NCI-H226 (cell line): ENCODE measurements around the gene LMAN2.
"Not testable (repeated sequence)": the region's sequence is repeated elsewhere in the genome, so short reads cannot be mapped to it uniquely, and the experiment has no call there.

Source experiments
- DNase-seq: peaks from one replicate; pipeline ENCODE4 v3.0.0-alpha.2; 2015

Gene LMAN2

DNA sequence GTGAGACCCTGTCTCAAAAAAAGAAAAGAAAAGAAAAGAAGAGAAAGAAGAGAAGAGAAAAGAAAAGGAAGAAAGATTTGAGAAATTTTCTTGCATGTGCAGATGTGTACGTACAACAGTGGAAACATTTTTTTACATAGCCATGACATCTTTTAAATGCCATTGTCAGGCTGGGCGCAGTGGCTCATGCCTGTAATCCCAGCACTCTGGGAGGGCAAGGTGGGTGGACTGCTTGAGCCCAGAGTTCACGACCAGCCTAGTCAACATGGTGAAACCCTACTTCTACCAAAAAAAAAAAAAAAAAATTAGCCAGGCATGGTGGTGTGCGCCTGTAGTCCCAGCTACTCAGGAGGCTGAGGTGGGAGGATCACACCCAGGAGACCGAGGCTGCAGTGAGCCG, 6.6 kb downstream of the LMAN2 start:
- no peak for DNase-seq

GRCh38 chr5:177343777-177344176, 7.7 kb downstream of the LMAN2 start:
- DNase-seq = no peak

DNA sequence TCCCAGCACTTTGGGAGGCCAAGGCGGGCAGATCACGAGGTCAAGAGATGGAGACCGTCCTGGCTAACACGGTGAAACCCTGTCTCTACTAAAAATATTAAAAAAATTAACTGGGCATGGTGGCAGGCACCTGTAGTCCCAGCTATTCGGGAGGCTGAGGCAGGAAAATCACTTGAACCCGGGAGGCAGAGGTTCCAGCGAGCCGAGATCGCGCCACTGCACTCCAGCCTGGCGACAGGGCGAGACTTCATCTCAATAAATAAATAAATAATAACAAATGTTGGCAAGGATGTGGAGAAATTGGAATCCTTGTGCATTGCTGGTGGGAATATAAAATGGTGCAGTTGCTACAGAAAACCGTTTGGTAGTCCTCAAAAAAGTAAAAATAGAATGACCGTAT, 8.5 kb downstream of the LMAN2 start:
- DNase-seq = not testable (repeated sequence)

GRCh38 chr5:177339107-177339638, 12.3 kb downstream of the LMAN2 start:
- no peak for DNase-seq

DNA sequence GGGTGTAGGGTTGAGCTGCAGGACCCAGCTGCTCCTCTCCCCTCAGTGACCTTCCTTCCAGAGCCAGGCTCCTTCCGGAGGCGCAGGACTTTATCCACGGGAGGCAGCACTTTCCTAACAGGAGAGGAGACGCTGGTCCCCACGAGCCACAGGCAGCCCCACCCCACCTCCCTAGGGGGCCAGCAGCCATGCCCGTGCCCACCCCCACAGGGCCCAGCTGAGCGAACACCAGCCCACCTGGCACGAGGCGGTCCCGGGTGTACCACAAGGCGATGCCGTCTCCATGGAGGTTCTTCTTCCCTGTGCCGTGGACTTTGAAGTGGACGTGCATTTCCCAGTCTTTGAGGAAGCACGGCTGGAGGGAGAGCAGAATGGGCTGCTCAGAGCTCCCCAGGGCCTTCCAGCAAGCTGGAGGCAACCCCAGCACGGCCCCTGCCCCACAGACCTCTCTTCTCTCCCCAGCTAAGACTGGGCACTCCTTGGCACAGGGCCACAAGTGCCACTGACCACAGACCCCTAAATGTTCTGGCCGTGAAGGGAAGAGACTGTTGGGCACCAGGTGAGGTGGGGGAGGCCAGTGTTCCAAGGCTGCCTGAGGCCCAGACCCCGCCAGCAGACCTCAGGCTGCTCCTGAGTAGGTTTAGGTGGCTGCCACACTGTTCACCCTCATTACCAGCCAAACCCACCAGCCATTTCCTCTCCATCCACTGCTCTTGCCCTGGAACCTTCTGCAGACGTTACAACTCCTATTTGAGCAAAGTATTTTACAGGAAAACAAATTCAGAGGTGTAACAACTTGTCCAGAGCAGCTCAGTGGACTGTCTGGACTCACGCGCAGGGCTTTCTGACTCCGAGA, 13.0 kb downstream of the LMAN2 start:
- no peak for DNase-seq

- no peak for DNase-seq
Measured at GRCh38 chr5:177336603-177337494, 14.6 kb downstream of the LMAN2 start.

GRCh38 chr5:177336112-177336511, 15.4 kb downstream of the LMAN2 start:
- no peak for DNase-seq

- no peak for DNase-seq
Measured at GRCh38 chr5:177335701-177336065, 15.8 kb downstream of the LMAN2 start.

GRCh38 chr5:177334781-177335700, 16.4 kb downstream of the LMAN2 start:
- no peak for DNase-seq

DNA sequence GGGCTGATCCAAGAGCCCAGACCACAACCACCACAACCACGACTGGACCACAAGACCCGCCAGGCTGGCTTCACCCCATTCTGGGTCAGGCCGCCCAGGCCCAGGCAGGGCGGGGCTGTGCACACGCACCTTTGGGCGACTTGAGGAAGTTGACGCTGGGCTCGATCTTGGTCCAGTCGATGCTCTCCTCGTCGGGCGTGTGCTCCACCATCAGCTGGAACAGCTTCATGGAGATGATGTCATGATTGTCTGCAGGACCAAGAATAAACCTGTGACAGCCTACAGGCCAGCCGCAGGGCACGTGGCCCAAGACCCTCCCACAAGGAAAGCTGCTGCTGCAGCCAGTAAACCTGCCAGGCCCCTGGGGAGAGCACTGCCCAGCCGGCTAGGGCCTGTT, 17.3 kb downstream of the LMAN2 start:
- DNase-seq = no peak

DNA sequence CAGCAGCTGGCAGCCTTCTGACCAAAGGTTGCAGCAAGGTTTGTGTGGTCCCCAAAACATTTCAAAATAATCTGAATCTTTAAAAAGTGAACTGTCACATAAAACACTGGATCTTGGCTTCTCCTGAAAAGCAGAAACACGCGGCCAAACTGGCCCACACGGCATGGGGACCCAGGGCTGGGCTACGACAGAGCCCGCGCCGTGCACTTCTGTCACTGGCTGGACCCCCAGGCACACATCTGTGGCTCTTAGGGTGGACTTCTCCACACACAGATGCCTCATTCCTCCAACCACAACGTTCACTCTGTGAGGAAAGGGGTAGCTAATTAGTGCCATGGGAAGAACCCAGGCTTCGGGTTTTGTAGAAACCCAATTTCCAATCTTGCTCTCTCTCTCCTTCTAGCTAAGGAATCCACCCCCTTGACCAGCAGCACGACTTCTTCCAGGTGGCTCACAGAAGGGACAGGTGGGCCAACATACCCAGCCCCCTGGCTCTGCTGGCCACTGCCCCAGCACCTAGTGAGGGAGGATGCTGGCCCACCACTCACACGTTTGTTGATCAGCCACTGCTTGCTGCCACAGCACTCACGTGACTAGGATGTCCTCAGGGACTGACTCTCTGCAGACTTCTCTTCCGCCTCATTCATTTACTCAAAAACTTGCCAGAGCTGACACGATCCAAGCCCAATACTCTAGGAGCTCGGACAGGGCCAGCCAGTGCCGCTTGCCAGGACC, 17.9 kb downstream of the LMAN2 start:
- DNase-seq = no peak

- no peak for DNase-seq
Measured at GRCh38 chr5:177332896-177333260, 18.6 kb downstream of the LMAN2 start.

GRCh38 chr5:177332031-177332895, 19.2 kb downstream of the LMAN2 start:
- DNase-seq = no peak

DNA sequence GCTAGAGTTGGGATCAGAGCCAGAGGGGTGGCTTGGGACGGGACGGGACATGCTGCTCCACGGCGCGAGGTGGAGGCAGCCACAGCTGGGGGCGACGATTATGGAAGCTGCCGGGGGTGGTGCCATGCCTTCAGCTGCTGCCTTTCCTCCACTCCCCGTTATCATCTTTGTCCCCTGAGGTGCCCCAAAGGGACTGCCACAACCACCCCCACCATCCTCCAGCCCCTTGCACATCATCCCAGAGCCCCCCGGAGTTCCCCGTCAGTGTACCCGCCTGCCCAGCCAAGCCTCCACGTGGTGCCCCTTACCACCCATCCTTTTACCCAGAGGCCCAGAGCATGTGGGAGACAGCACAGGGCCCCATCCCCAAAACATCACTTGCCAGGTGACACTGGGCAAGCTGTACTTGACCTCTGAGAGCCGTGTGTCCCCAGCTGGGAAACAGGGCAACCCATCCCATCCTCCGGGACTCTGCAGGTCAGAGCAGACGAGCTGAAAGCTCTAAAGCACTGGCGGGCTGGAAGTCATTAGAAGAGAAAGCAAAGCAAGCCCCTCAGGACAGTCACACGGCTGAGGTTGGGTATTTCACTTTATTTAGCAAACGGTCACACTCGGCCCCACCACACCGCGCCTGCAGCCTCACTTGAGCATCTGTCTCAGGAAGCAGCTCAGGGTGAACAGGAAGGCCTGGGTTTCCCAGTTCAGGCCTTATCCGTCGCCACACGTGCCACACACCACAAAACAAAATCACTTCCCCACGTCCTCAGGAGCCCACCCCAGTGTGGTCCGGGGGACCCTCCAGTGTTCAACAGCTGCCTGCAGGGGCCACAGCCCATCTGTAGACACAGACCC, 20.3 kb downstream of the LMAN2 start:
- no peak for DNase-seq

DNA sequence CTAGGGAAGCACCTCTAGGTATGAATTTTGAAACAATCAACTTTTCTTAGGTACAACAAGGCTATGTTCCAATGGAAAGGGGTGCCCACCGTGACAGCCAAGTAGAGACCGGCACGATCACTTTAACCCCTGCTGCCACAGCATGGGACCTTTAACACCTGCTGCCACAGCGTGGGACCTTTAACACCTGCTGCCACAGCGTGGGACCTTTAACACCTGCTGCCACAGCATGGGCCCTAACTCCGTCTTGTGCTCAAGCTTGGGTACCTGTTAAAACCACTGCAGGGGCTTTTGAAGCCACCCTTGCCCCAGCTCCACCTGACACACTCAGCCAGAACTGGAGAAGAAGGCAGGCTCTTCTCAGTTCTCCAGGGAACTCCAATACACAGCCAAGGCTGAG, 21.6 kb downstream of the LMAN2 start:
- DNase-seq = no peak

DNA sequence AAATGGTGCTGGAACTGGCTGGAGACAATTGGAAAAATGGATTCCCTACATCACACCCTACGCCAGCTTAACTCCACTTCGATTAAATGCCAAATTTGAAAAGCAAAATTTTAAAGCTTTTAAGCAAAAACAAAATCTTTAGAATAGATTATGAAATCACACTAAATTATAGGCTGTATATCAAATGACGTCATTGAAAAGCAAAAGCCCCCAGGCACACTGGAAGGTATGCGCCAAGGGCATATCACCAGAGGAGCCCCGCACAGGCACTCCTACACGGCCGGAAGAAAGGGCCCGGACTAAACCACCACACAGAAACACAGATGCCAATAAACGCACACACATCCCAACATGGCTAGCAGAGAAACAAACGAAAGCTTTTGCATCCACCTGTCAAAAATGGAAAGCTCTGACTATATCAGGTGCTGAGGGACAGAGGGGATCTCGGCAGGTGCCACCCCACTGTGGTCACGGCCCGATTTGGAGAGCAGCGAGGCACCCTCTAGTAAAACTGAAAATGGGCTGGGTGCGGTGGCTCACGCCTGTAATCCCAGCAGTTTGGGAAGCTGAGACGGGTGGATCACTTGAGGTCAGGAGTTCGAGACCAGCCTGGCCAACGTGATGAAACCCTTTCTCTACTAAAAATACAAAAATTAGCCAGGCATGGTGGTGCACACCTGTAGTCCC, 22.8 kb downstream of the LMAN2 start:
- DNase-seq = no peak

DNA sequence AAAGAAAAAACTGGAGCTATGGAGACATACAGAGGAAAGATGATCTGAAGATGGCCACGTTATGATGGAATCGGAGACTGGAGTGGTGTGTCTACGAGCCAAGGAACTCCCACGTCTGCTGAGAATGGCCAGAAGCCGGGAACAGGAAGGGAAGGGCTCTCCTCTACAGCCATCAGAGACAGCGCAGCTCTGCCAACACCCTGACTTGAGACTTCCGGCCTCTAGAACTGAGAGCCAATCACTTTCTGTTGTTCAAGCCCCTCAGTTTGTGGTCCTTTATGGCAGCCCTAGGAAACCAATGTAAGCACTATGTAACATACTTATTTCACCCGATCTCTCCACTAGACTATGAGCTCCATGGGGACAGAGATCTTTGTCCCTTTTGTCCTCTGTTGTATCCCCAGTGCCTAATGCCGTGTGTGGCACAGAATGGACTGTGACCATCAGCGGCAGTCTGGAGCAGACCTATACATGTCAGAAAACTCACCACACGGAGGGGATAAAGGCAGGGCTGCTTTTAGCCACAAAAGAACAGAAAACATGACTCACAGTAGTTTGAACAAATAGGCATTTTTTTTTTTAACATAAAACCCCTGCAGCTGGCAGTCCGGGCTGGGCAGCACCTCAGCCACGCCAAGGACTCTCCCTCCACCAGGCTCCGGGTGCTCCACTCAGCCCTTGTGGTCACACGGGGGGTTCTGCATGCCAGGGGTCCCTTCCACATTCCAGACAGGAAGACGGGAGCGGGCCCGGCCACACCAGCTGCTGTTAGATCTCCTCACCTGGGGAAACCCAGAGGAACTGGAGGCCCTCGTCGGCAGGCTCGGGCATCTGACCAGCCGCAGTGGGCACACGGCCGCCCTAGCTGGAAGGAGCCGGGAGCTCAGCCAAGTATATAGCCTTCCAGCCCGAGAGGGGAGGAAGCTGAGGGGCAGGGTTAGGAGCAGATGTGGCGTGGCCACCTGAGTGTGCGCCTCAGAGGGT, 23.6 kb downstream of the LMAN2 start:
- DNase-seq = no peak

DNA sequence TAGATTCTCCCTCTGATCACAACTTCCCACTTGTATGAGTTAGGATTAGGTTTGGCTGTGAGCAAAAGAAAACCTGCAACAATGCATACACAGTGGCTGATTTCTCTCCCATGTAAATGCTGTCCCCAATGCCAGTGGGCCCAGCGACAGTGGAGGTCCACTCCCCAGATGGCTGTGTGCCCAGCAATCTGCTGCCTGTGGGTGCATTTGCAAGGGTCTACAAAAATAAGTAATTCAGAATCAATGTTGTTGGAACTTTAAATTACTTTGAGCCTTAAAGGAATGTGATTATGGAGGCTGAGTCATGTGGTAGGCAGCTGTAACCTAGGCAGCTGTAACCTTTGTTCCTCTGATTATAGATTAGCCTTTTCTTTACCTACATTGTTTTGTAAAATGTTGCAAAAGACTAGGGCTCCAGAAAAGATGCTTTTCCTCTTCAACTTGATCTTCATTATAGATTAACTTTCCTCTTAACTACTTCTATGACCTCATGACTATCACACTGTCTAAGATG, 25.5 kb downstream of the LMAN2 start:
- no peak for DNase-seq
